B cell (primary cell): Measurements from ENCODE around the gene CACNG4. TPM values are rescaled to one million over a fixed set of nuclear protein-coding genes. Genes with fewer than 3 reads are reported as not detected.
"Not testable (repeated sequence)": the region's sequence is repeated elsewhere in the genome, so short reads cannot be mapped to it uniquely, and the experiment has no call there.

Experiments
- ATAC-seq: fragments of 200-7000 bp; cut with Tn5 transposase; one replicate; pipeline ENCODE4 v1.10.0; 2021; ENCODE audit warnings: low read depth, mild to moderate bottlenecking, moderate number of reproducible peaks, moderate library complexity
- CTCF ChIA-PET: fragments of 350-600 bp; sonication (Branson Sonifier 250); formaldehyde crosslinking; loops from one replicate; lab custom pipeline; 2021; ENCODE audit warnings: antibody characterized with exemption, inconsistent platforms; lab: Charles Lee
- POLR2A ChIA-PET: fragments of 350-600 bp; sonication (Branson Sonifier 250); formaldehyde crosslinking; loops from one replicate; lab custom pipeline; 2021; ENCODE audit warnings: antibody characterized with exemption; lab: Charles Lee
- DNase-seq: peaks from one replicate; pipeline ENCODE4 v3.0.0; 2013
- H2AFZ ChIP-seq: 2 replicates; pipeline ENCODE4 v1.6.1; 2012; ENCODE audit warnings: mild to moderate bottlenecking, low read depth, low read length; ENCODE audit not compliant: insufficient read depth, poor library complexity, severe bottlenecking
- H3K27ac ChIP-seq, 2 donors: 1 replicate in 1 of 2; 2 replicates in 1 of 2; pipeline ENCODE4 v1.5.1; 2012 to 2013; ENCODE audit warnings: low read length in 2 of 2, mild to moderate bottlenecking in 2 of 2, moderate library complexity in 1 of 2
- H3K27me3 ChIP-seq, 4 experiments: fragments of 200-600 bp in 1 of 4; sonication (generic) in 1 of 4; replicated peaks in 1 of 4; 1 replicate in 2 of 4; 2 replicates in 2 of 4; pipeline versions ENCODE4 v1.6.1 to v1.7.0; 2013 to 2016; ENCODE audit warnings: low read length in 3 of 4, mild to moderate bottlenecking in 2 of 4, mixed read lengths in 1 of 4, moderate library complexity in 1 of 4; ENCODE audit not compliant: insufficient read depth in 4 of 4, control insufficient read depth in 3 of 4; ENCODE audit errors: control extremely low read depth in 1 of 4
- H3K36me3 ChIP-seq, 2 experiments: replicated peaks in 1 of 2; 1 replicate in 1 of 2; 2 replicates in 1 of 2; pipeline versions ENCODE4 v1.6.1 to v1.7.1; 2013; ENCODE audit warnings: low read length in 1 of 2; ENCODE audit not compliant: insufficient read depth in 2 of 2, control insufficient read depth in 1 of 2; ENCODE audit errors: control extremely low read depth in 1 of 2, extremely low read depth in 1 of 2
- H3K4me1 ChIP-seq, 2 donors: fragments of 200-600 bp in 1 of 2; sonication (generic) in 1 of 2; 1 replicate in 1 of 2; 2 replicates in 1 of 2; pipeline versions ENCODE4 v1.5.1 to v1.6.1; 2013 to 2017; ENCODE audit warnings: low read length in 2 of 2; ENCODE audit not compliant: control insufficient read depth in 2 of 2, insufficient read depth in 2 of 2
- H3K4me2 ChIP-seq: replicated peaks from 2 replicates; pipeline ENCODE3; 2012; ENCODE audit warnings: mild to moderate bottlenecking, low read depth, low read length; ENCODE audit not compliant: poor library complexity, severe bottlenecking
- H3K4me3 ChIP-seq, 5 experiments: fragments of 200-600 bp in 1 of 5; sonication (generic) in 1 of 5; 1 replicate in 3 of 5; 2 replicates in 2 of 5; pipeline versions ENCODE4 v1.5.1 to v1.7.0; 2011 to 2016; ENCODE audit warnings: low read length in 4 of 5, mild to moderate bottlenecking in 4 of 5, low read depth in 2 of 5, control low read depth in 1 of 5, moderate library complexity in 1 of 5; ENCODE audit not compliant: insufficient read depth in 1 of 5; ENCODE audit errors: control extremely low read depth in 1 of 5, extremely low read depth in 1 of 5
- H3K79me2 ChIP-seq: fragments of 200-600 bp; sonication (generic); one replicate; pipeline ENCODE4 v1.6.0; 2016; ENCODE audit warnings: low read length; ENCODE audit not compliant: control insufficient read depth, insufficient read depth
- H3K9ac ChIP-seq: fragments of 200-600 bp; sonication (generic); 2 replicates; pipeline ENCODE4 v1.6.1; 2017; ENCODE audit warnings: mild to moderate bottlenecking, low read length, moderate library complexity
- H3K9me3 ChIP-seq, 3 donors: one replicate each; pipeline versions ENCODE4 v1.6.1 to v1.7.1; 2013; ENCODE audit warnings: low read length in 2 of 3; ENCODE audit not compliant: control insufficient read depth in 2 of 3, insufficient read depth in 1 of 3; ENCODE audit errors: control extremely low read depth in 1 of 3
- H4K20me1 ChIP-seq: 2 replicates; pipeline ENCODE4 v1.6.0; 2012; ENCODE audit warnings: mild to moderate bottlenecking, low read length; ENCODE audit not compliant: insufficient read depth, control insufficient read depth, poor library complexity, severe bottlenecking
- H3K27ac Mint-ChIP-seq: one replicate; pipeline ENCODE4 v1.8.0; 2021; ENCODE audit warnings: mixed read lengths
- H3K27me3 Mint-ChIP-seq: one replicate; pipeline ENCODE4 v1.8.0; 2021; ENCODE audit warnings: mixed read lengths
- H3K4me1 Mint-ChIP-seq: one replicate; pipeline ENCODE4 v1.8.0; 2021; ENCODE audit warnings: mixed read lengths
- H3K4me3 Mint-ChIP-seq: one replicate; pipeline ENCODE4 v1.8.0; 2021; ENCODE audit warnings: mixed read lengths
- H3K9me3 Mint-ChIP-seq: one replicate; pipeline ENCODE4 v1.8.0; 2022; ENCODE audit warnings: mixed read lengths; ENCODE audit not compliant: insufficient read depth
- EZH2 ChIP-seq: IDR thresholded peaks from 2 replicates; pipeline ENCODE4 v1.6.1; 2012; ENCODE audit warnings: borderline replicate concordance, low read depth, mild to moderate bottlenecking, moderate library complexity, low read length; ENCODE audit not compliant: insufficient read depth, poor library complexity, severe bottlenecking
- WGBS: methylation state at CpG from one replicate; pipeline ENCODE4 v1.1.5; 2013; ENCODE audit warnings: missing lambda C conversion rate; ENCODE audit not compliant: insufficient coverage; 5-methylcytosine and 5-hydroxymethylcytosine counted together
- intact Hi-C: fragments of 100-400 bp; cut with micrococcal nuclease; formaldehyde crosslinking; loops from one replicate; pipeline ENCODE4 v1.10.0; 2022
- polyA plus RNA-seq: library from polyadenylated mRNA; depleted of rRNA; stranded (reverse); fragments of >200 nt; gene quantifications from 2 replicates; pipeline ENCODE4 v1.2.3, GENCODE V29; 2012
- total RNA-seq, 2 donors: library from RNA; stranded (reverse); fragments of 120-200 nt in 1 of 2; gene quantifications; 1 replicate in 1 of 2; 2 replicates in 1 of 2; pipeline versions ENCODE4 v1.2.3 to v1.2.4, GENCODE V29; 2013 to 2022
- TF ChIP-seq, protein P1 (sequence below): fragments of 200-600 bp; IDR thresholded peaks from one replicate; pipeline ENCODE4 v1.8.0; 2022; ENCODE audit warnings: antibody characterized with exemption, mild to moderate bottlenecking

CACNG4 gene
- total and polyA plus RNA-seq, 2 donors (not counting 1 experiment from before 2014, with no cell fraction given) = not detected

DNA sequence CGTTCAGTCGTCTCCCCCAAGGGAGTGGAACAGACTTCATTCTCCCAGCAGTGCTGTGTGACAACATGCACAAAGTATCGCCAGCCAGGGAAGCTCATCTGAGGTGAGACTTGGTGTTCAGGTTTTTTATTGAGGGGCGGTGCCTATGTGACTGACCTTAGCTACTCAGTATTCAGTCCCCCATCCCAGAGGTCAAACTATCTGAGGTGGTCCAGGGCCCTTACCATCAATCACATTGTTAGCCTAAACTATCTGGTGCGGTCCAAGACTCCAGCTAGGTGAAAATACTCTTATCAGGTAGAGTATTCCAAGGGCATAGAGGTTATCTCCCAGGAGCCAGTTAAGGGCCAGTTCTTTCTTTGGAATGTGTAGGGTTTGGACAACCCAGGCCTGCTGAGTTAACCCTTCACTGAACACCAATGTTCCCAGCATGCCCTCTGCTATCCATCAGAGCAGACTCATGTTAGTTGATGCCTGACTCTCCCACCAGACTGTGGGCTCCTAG is 74.4 kb downstream of the CACNG4 start:
- peaks cover 11% of the 10 kb centered on the region for H3K27me3 Mint-ChIP-seq
- ATAC-seq (no peak), DNase-seq (no peak)
- TF ChIP-seq EZH2 = no peak
- TF ChIP-seq, protein P1, sequence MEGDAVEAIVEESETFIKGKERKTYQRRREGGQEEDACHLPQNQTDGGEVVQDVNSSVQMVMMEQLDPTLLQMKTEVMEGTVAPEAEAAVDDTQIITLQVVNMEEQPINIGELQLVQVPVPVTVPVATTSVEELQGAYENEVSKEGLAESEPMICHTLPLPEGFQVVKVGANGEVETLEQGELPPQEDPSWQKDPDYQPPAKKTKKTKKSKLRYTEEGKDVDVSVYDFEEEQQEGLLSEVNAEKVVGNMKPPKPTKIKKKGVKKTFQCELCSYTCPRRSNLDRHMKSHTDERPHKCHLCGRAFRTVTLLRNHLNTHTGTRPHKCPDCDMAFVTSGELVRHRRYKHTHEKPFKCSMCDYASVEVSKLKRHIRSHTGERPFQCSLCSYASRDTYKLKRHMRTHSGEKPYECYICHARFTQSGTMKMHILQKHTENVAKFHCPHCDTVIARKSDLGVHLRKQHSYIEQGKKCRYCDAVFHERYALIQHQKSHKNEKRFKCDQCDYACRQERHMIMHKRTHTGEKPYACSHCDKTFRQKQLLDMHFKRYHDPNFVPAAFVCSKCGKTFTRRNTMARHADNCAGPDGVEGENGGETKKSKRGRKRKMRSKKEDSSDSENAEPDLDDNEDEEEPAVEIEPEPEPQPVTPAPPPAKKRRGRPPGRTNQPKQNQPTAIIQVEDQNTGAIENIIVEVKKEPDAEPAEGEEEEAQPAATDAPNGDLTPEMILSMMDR = no peak
- no peak overlapping the region for H3K4me2 ChIP-seq
- H3K4me1 ChIP-seq = no peaks in the 10 kb centered on the region
- H4K20me1 ChIP-seq = no peaks in the 10 kb centered on the region
- H3K4me1 Mint-ChIP-seq = no peaks in the 10 kb centered on the region
- H3K27ac ChIP-seq = no peak overlapping the region
- H3K79me2 ChIP-seq = no peaks in the 10 kb centered on the region
- CTCF ChIA-PET = no interaction called here
- no peak overlapping the region for H3K4me3 Mint-ChIP-seq
- H3K4me3 ChIP-seq = no peak overlapping the region
- no peak overlapping the region for H3K27ac Mint-ChIP-seq
- H2AFZ ChIP-seq = no peak overlapping the region
- peaks cover 0 to 2% (median 0%) of the 10 kb centered on the region in 4 experiments for H3K27me3 ChIP-seq
- intact Hi-C loops = no loop called here
- no peak overlapping the region for H3K9ac ChIP-seq
- 80% methylated on average over 5 of the region's 5 CpGs for WGBS
- POLR2A ChIA-PET = no interaction called here
- H3K9me3 ChIP-seq = no peaks in the 10 kb centered on the region
- H3K36me3 ChIP-seq = no peaks in the 10 kb centered on the region
- no peaks in the 10 kb centered on the region for H3K9me3 Mint-ChIP-seq

DNA sequence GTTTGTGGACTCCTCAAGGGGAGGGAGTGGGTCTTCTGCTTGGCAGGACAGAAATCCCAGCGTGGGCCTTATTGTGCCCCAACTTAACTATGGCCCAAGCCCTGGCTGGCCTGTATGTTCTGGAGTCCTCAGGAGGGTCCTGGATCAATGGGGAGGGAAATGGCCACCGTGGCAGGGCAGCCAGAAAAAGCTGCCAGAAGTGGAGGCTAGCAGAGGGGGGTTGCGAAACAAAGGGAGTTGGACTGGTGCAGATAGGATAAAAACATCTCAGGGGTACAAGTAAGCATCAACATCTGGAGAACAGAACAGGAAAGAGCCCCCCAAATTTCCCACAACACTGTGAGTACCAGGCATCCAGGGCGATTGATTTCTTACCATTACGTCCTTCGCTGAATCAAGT is 76.1 kb downstream of the CACNG4 start:
- 94% methylated on average over 4 of the region's 6 CpGs for WGBS
- DNase-seq (no peak), ATAC-seq (no peak)
- peaks cover 0 to 2% (median 0%) of the 10 kb centered on the region in 4 experiments for H3K27me3 ChIP-seq
- intact Hi-C loops = no loop called here
- TF ChIP-seq, protein P1 = no peak
- TF ChIP-seq EZH2 = no peak
- no peaks in the 10 kb centered on the region for H4K20me1 ChIP-seq
- Mint-ChIP-seq H3K4me3 (no peak overlapping the region), H3K9me3 (no peaks in the 10 kb centered on the region), H3K27me3 (peaks cover 11% of the 10 kb centered on the region), H3K4me1 (no peaks in the 10 kb centered on the region), H3K27ac (no peak overlapping the region)
- no peak overlapping the region for H3K9ac ChIP-seq
- no peaks in the 10 kb centered on the region for H3K79me2 ChIP-seq
- no peak overlapping the region for H3K27ac ChIP-seq
- CTCF ChIA-PET = no interaction called here
- no peak overlapping the region for H2AFZ ChIP-seq
- no peak overlapping the region for H3K4me3 ChIP-seq
- H3K36me3 ChIP-seq = no peaks in the 10 kb centered on the region
- no peak overlapping the region for H3K4me2 ChIP-seq
- no peaks in the 10 kb centered on the region for H3K9me3 ChIP-seq
- H3K4me1 ChIP-seq = no peaks in the 10 kb centered on the region
- POLR2A ChIA-PET = no interaction called here

DNA sequence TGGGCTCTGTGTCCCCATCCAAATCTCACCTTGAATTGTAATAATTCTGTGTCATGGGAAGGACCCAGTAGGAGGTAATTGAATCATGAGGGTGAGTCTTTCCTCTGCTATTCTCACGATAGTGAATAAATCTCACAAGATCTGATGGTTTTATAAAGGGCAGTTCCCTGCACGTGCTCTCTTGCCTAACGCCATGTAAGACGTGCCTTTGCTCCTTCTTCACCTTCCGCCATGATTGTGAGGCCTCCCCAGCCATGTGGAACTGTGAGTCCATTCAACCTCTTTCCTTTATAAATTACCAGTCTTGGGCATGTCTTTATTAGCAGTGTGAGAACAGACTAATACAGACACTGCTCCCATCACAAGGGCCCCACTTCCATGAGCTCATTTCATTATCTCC is 76.6 kb downstream of the CACNG4 start:
- H3K27me3 ChIP-seq, ATAC-seq, H3K9me3 Mint-ChIP-seq, H4K20me1 ChIP-seq, H2AFZ ChIP-seq, H3K4me2 ChIP-seq, H3K4me3 Mint-ChIP-seq, H3K27ac Mint-ChIP-seq, H3K9me3 ChIP-seq, H3K4me3 ChIP-seq, H3K9ac ChIP-seq, H3K4me1 Mint-ChIP-seq, H3K36me3 ChIP-seq, intact Hi-C loops, H3K4me1 ChIP-seq, H3K27ac ChIP-seq, DNase-seq, H3K79me2 ChIP-seq: not testable (repeated sequence)
- ChIA-PET CTCF (interaction anchor here (0.5 kb wide), 1 partner anchor 1720 kb away, joined by 4 read pairs; no protein-coding TSS in a partner anchor), POLR2A (interaction anchor here (0.6 kb wide), 1 partner anchor 482 kb away, joined by 3 read pairs; no protein-coding TSS in a partner anchor)
- WGBS = 100% methylated on average over 4 of the region's 5 CpGs
- H3K27me3 Mint-ChIP-seq = peaks cover 11% of the 10 kb centered on the region
